PFSK-1 (cell line): ENCODE measurements around the gene GSTA2.

Experiments
- POLR2AphosphoS5 ChIP-seq: IDR thresholded peaks from 2 replicates; pipeline ENCODE4 v1.6.1; 2012; ENCODE audit warnings: low read depth, mild to moderate bottlenecking, control low read depth, low read length, moderate library complexity
- TAF1 ChIP-seq: IDR thresholded peaks from 2 replicates; pipeline ENCODE4 v1.6.1; 2012; ENCODE audit warnings: low read length, control low read depth, borderline replicate concordance; ENCODE audit not compliant: insufficient read depth

DNA sequence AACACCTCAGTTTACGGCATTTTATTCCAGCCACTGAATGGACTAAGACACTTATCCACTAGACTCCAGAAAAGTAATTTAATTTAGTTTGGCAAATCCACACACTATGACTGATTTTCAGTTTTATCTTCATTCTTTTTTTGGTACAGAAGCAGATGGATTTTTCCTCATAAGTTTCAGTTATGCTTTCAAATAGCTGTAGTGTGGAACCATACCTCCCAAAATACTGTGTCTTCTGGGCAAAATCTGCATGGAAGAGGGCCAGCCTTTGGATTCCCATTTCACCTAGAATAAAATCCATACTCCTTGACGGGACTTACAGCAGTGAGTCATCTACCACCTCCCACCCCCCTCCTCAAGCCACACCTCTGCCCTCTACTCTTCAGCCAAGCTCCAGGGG lies 43.0 kb downstream of the GSTA2 start:
- TF ChIP-seq TAF1 (no peak), POLR2AphosphoS5 (no peak)
